LHCN-M2 (cell line): ENCODE data around the gene OBSCN. TPM values are rescaled to one million over a fixed set of nuclear protein-coding genes. Genes with fewer than 3 reads are reported as not detected.

Source experiments
- DNase-seq: peaks from one replicate; pipeline ENCODE4 v3.0.0-alpha.2; 2012; ENCODE audit warnings: low read depth
- total RNA-seq: library from RNA; depleted of rRNA; stranded (reverse); fragments of >200 nt; gene quantifications from 2 replicates; pipeline ENCODE4 v1.2.3, GENCODE V29; 2014

Gene OBSCN
- total RNA-seq, 1 experiment from 2014 or later: 2.1 TPM

DNA sequence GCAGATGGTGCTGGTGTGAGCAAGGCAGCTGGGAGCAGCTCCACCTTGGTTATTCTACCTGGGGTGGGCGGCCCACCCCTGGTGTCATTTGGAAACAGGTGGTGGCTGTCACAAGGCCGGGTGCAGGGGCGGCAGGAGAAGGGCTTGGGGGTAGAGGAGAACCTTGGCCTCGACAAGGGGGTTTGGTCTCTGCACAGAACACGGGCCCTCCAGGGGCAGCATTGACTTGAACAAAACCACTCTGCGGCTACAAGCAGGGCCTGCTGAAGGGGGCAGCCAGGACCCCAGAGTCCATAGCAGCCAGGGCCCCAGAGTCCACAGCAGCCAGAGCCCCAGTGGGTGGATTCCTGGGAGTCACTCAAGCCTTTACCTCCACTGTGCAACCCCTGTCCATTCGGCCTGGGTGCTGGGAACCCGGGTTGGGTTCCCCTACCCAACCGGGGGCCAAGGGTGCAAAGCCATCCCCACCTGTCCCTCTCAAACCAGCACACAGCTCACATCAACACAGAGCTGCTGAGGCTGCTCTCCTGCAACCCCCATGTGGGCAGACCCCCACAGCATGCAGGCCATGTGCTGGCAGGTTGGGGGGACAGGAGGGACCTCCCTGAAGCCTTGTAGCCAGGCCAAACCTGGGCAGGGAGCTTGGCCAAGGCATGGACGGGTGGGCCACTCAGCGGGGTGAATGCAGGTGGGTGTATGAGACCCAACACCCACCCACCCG, 191.1 kb downstream of the OBSCN start:
- no peak for DNase-seq

DNA sequence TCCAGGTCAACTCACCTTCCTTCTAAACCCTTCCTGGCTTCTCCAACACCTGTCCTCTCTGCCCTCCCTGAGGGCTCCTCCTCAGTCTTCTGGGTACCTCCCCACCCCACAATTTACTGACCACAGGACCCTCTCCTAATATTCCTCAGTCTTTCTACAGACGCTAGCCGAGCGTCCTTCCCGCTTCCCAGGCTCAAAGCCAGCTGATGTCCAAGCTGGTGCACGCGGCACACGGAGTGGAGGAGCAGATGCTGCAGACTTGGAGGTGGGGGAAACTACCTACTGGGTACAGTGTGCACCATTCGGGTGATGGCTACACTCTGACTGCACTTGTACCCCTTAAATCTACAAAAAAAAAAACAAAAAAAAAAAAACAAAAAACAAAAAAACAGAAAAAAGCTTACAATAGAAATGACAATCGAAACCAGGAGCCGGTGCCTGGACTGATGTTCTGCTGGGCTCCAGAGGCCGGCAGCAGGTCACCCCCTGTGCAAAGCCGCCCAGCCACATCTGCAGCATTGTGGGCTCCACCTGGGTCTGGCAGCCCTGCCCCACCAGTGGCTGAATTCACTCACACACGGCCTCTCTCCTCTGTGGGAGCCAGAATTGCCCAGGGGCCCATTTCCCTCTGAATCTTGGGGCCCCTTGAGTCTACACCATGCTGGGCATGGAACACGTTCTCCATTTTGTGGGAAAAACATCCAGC, 191.8 kb downstream of the OBSCN start:
- DNase-seq: no peak

DNA sequence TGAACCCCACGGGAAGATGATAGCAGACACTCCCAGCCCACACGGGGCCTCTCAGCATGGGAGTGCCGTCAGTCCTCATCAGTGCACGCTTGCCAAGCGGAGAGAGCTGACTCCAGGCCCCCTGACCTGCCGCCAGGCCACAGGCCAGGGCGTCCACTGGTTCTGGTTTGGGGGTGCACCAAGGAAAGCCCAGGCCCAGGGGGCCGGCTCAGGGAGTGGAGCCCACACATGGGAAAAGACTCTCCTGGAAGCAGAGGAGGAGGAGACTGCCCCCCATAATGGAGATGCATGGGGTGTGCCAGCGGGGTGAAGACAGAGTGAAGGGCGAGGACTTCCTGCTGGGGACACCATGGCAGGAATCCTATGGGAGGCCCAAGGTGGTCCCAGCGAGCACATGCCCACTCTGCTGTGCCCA, 192.4 kb downstream of the OBSCN start:
- DNase-seq: no peak

DNA sequence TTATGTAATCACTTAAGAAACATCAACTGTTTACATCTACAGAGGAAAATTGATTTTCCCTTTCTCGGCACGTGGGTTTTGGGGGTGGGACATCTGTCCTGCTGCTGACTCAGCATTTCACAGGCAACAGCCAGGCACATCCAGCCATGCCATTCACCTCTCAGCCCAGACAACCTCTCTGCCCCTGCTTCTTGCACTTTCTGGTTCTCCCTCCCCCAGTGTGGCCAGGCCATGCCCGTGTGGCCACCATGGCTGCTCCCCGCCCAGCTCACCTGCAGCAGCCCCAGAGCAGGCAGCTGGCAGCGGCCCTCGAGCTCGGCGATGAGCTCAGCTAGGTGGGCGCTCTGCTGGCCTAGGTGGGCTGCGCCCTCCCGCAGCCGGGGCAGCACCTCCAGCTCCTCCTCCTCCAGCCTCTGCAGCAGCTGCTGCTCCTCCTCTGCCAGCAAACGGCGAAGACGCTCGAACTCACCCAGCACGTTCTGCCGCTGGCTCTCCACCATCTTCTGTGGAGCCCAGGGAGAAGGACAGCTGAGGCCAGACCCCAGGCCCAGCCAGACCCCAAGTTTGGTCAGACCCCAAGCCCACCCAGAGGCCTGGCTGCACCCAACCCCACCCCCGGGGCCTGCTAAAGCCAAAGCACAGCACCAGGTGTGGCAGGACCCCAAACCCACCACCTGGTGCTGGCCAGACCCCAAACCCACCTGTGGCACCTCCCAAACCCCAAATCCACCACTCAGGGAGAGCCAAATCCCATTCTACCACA, 193.0 kb downstream of the OBSCN start:
- DNase-seq: no peak

DNA sequence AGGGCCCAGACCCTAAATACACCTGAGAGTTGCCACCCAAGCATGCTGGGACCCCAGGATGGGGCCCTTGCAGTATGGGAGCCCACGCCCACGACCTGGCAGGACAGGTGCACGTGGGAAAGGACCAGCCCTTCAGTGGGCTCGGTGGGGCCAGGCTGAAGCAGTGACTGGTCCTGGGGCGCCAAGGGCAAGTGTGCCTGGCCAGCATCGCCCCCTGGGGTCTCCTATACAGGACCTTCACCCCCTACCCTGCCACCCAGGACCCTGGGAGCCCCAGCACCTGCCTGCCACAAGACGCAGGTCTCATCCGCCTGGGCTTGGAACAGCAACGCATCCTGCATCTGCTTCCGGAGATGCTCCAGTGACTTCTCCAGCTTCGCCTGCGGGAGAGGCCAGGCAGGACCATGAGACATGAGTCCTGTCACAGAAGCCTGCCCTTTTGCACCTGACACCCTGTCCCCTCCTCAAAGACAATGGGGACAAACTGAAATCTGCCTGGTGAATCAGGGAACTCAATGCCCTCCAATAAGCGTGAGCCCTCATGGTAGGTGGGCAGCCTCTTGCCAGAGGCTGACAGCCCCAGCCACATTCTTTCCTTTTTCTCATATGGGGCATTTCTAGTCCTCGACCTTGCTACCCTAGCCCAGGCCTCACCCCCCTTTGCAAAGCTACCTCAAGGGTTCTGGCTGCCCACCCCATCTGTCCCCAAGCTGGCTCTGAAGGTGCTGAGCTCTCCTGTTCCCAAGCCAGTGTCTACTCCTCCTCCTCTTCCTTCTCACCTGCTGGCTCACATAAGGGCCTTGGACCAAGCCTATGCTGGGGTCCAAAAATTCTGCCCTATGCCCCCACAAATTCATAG, 194.2 kb downstream of the OBSCN start:
- DNase-seq: no peak

DNA sequence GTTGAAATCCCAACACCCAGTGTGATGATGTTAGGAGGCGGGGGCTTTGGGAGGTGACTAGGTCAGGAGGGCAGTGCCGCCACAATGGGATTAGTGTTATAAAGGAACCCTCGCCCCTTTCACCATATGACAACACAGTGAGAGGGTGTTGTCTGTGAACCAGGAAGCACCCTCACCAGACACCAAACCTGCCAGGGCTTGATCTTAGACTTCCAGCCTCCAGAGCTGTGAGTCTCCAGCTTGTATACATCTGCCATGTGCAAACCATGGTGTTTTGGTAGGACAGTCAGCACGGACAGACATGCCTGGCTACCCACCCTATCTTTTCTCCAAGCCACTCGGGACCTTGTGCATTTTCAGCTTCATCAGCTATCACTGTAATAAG, 194.8 kb downstream of the OBSCN start:
- no peak for DNase-seq

DNA sequence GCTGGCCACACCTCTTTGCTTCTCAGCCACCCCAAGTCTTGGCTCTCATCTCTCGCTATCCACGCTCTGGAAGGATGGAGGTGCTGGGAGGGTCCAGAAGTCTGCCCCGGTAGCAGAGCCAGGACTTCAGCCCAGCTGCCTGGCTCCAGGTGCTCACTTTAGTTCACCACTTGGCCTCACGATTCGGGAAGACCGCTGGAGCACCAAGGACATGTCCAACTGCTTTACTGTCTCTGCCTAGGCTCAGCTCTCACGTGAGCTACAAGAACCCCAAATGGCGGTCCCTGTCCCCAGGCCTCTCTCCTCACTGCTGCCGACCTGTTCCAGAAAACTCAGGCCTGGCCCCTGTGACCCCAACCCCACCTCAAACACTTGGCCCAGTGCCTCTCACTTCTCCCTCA, 195.4 kb downstream of the OBSCN start:
- no peak for DNase-seq

DNA sequence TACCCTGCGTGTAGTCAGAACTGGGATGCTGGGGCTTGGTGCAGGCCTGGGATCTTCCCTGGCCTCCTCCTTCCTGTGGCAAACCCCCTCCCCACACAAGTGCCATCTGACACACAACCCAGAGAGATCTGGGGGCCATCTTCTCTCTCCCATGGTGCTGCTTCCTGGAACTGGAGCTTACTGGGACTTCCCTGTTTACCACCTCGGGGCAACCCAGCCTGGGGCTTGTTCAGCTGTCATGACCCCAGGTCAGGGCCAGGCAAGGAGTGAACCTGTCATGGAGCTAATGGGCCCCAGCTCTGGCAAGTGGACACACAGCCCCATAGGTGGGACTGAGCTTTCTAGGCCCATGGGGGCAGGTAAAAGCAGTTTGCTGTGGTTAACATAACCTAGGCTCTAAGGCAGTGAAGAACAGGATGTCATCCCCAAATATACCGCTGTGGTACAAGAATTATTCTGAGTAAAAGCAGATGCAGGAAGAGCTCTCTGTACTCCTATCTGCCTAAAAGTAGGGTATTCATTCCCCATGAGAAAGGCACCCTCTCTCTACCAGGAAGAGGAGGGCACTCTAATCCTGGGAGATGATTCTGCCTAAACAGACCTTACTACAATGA, 196.4 kb downstream of the OBSCN start:
- no peak for DNase-seq

DNA sequence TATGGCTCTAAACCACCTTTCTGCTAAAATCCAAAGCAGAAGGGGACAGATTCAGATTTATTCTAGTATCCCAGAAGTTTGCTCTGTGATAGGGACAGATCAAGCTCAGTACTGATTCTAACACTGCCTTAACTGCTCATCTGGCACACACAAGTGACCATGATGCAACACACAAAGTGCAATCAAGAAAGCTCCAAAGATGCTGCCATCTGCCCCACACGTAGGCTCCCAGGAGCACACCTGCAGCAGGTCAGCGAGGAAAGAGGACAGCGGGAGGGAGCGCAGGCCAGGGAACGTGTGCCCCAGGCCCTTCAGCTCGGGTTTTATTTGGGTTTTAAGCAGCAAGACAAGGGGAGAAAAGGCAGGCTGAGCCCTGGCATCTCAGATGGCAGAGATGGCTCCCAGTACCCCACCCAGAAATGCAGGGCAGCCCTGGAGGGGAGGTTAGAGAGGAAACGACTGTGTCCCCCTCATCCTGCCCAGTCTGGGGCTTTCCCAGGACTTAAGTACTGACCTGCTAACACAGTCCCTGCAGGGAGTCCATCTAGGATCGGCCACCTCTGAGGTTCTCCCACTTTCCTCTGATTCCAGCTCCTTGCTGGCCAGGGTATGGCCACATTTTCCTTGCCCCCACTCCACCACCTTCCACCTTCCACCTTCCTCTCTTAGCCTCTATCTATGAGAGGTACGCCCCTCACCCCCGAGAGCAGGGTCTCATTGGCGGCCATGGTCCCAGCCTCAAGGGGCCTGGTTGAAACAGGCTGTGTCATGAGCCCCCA, 197.5 kb downstream of the OBSCN start:
- DNase-seq: no peak

DNA sequence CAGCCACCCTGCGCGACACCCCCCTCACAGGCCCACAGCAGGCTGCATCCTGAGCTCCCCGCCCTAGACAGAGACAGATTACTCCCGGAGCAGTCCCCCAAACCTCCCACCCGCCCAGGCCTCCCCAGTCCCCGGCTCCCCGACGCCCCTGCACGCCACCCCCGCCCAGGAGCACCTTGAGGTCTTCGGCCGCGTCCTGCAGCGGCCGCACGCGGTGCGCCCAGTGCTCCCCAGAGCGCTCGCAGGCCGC, 198.1 kb downstream of the OBSCN start:
- no peak for DNase-seq

DNA sequence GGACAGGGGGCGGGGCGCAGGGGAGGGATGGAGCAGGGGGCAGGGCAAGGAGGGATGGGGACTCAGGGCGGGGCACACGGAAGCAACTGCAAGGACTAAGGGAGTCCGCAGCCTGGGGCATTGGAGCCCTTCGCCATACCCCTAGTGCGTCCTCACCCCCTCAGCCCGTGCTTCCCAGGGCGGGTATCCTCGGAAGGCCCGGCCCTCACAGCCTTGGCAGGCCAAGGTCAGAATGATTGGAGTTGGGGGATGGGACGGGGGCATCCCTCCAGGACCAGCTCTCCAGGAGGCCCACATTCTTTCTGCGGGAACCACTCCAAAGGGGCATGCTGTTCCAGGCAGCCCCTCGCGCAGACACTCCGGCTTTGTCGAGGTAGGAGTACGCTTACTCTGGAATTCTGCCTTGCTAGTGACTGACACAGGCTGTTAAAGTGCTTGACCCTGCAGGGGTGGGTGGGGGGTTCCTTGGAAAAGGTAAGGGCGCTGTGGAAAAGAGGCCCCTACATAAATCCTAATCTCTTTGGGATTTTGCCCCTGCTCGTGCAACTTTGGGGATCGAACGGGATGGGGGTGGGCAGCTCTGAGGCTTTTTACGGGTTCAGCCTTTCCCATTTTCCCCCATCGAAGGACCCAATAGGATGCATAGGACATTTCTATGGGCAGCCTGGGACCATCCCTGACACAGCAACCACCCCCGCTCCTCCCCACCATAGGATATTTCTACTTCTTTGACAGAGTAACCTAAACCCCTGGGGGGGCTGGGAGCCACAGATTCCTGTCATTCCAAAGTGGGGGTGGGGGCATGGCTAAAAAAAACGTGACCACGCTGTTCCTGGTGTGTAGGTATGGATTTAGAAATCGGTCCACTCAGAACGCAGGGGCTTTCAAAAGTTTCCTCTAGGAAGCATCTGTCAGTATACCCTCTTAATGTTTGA, 199.5 kb downstream of the OBSCN start:
- DNase-seq: no peak

DNA sequence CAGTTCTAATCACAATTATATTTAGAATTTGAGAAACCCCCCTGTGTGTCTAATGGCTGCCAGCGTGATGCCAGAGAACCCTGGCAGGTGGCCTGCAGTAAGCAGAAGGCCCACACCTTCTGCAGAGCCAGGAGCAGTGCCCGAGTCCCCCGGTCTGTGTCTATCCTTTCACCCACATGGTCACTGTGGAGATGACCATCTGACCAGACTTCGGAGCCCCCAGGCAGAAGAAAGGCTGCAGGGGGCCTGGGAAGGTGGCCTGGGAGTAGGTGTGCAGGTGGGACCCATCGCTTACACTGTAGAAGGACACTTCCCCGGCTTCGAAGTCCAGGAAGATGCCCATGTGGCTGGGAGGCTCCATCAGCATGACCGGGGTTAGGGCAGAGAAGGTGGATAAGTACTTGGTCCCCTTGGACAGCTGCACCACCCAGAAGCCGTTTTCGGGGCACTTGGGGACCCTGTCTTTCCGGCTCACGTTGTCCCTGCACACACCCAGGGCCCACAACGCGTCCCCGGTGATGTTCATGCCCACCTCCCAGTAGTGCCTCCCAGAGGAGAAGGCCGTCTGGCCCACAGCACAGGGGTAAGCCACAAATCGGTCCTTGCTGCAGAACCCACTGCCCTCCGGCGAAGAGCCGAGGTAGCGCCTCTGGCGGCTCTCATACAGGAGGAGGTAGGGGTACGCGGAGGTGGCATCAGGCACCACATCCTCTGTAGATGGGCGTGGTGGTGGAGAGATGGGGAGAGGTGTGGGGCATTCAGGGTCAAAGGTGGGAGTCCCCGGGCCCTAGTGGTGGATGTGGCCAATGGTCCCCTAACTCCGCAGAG, 200.4 kb downstream of the OBSCN start:
- no peak for DNase-seq

DNA sequence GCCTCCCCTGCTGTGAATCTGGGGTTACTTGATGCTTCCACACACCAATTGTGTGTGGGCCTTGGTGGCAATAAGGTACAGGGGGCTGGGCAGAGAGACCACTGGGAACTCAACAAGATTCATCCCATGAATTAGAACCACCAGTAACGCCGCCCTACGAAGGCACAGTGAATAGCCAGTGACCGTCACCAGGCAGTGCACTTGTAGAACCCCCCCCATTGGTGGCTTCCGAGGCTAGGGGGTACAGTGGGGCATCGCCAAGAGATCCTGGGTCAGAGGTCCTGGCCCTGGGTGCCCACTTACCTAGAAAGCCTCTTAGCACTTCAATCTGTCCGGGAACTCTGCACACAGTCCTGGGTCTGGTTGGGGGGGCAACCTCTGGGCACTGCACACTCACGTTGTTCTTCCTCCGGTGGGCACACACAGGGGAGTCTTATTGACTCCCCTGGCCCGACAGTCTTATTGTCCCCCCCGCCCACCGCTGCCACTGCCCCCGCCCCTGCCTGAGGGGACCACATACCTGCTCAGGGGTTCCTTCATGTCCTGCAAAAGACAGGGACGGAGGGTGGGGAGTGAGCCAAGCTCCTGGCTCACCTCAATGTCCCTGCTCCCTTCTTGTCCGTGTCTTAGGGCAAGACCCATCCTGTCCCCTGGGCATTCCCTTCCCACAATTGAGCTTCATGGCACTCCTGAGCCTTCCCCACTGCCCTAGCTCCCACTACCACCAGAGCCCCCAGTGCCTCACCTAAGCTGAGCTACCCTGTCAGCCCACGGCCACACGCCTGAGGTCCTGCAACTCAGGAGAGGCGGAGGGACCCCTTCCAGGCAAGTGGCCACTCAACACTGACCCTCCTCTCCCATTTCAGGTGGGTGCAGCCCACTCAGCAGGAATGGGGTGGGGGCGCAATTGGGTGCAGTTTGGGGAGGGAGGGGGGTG, 201.3 kb downstream of the OBSCN start:
- DNase-seq: no peak

DNA sequence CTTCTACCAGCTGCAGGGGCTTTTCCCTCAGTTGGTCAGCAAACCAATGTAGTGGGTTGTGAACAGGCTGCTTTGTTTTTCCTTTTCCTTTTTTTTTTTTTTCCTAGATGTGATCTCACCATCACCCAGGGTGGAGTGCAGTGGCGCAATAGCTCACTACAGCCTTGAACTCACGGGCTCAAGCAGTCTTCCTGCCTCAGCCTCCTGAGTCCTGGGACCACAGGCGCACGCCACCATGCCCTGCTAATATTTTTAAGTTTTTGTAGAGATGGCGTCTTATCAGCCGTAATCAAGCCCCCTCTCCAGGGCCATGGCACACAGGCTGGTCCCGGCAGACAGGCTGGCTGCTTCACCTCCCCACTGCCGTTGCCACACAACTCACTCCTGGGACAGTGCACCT, 202.2 kb downstream of the OBSCN start:
- DNase-seq: no peak

DNA sequence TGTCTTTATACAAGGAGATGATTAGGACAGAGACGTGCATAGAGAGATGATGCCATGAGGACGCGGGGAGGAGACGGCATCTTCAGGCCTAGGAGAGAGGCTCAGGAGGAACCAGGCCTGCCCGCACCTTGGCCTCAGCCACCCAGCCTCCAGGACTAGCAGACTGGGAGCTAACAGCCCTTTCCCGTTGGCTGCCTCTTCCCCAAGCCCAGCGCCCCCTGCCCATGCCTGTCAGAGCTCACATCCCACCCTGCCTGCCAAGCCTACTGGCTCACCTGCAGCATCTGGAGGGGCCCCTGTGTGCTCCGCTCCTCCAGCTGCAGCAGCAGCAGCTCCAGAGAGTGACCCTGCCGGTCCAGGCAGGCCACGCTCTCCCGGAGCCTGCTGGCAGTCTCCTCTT, 202.8 kb downstream of the OBSCN start:
- DNase-seq: no peak

DNA sequence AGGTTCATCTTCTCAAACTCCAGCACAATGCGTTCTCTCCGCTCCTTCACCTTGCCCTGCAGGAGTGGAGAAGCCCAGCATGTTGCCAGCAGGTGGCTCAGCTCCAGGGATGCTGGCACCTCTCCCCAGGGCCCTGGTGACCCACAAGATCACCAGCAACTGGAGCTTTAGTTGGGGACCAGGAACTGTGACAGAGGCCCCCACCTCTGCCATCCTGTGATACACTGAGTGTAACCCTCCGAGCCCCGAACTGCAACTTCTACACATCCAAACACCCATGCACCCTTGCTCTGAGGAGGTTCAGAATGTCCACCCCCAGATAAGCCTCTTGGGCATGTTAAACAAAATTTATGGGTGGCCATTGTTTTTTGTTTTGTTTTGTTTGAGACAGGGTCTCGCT, 203.3 kb downstream of the OBSCN start:
- no peak for DNase-seq

DNA sequence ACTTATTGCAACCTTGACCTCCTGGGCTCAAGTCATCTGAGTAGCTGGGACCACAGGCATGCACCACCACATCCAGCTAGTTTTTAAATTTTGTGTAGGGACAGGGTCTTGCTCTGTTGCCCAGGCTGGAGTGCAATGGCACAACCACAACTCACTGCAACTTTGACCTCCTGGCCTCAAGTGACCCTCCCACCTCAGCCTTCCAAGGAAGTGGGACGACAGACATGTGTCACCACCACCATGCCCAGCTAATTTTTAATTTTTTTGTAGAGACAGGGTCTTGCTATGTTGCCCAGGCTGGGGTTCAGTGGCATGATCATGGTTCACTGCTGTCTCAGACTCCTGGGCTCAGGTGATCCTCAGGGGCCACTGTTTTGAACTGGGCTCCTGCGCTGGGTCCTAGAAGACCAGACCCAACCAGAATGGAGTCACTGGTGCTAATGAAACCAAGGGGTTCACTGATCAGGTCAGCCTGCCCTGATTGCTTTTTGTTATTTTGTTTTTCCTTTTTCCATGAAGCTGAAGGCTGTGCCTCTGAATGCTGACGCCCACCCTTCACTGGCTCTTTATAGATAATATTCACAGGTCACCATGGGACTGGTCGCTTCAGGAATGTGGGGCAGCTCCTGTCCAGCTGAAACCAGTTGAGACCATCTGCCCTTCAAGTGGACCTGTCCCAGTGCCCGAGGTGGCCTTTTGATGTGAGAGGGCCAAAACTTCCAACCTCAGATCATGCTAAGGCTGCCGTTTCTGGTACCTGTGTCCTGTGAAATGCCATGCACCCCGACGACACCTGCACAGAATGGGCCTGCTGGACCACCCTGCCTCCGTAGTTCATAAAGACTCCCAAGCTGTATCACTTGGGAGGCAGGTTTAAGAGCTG, 203.9 kb downstream of the OBSCN start:
- no peak for DNase-seq
